AG10803 (cell line): ENCODE data around the gene TMEM175.
"Not testable (repeated sequence)": the region's sequence is repeated elsewhere in the genome, so short reads cannot be mapped to it uniquely, and the experiment has no call there.

Source experiments
- DNase-seq: peaks from one replicate; pipeline ENCODE4 v3.0.0; 2010; ENCODE audit warnings: low read depth
- H3K4me3 ChIP-seq: 2 replicates; pipeline ENCODE4 v1.5.1; 2011; ENCODE audit warnings: mild to moderate bottlenecking, low read length, control low read depth
- CTCF ChIP-seq: conservative IDR thresholded peaks from 2 replicates; pipeline ENCODE4 v1.5.1; 2011; ENCODE audit warnings: mild to moderate bottlenecking, low read length, control low read depth, inconsistent platforms

TMEM175 gene

GRCh38 chr4:925171-925570, 7.1 kb upstream of the TMEM175 start:
- no peak overlapping the region for H3K4me3 ChIP-seq
- TF ChIP-seq CTCF: no peak
- DNase-seq: no peak

GRCh38 chr4:925771-926500, 6.3 kb upstream of the TMEM175 start:
- H3K4me3 ChIP-seq: no peak overlapping the region
- no peak for TF ChIP-seq CTCF
- DNase-seq: no peak

- DNase-seq: no peak
- peak; percentile 49 for TF ChIP-seq CTCF
- no peak overlapping the region for H3K4me3 ChIP-seq
Observed at GRCh38 chr4:926538-926937, 5.7 kb upstream of the TMEM175 start.

- not testable (repeated sequence) for H3K4me3 ChIP-seq, DNase-seq
Observed at GRCh38 chr4:927566-927965, 4.7 kb upstream of the TMEM175 start.

GRCh38 chr4:929096-929765, 3.0 kb upstream of the TMEM175 start:
- no peak overlapping the region for H3K4me3 ChIP-seq
- TF ChIP-seq CTCF: no peak
- DNase-seq: no peak

GRCh38 chr4:930028-930551, 2.2 kb upstream of the TMEM175 start:
- no peak for DNase-seq
- no peak for TF ChIP-seq CTCF
- H3K4me3 ChIP-seq: peak overlapping the region; percentile 94; the same call in 1 of the 2 replicates

GRCh38 chr4:930827-931193, 1.4 kb upstream of the TMEM175 start:
- H3K4me3 ChIP-seq: peak overlapping the region; percentile 94
- no peak for TF ChIP-seq CTCF
- DNase-seq: no peak
